Fibroblast of villous mesenchyme (primary cell): ENCODE measurements around the gene TSPAN15. TPM values are rescaled to one million over a fixed set of nuclear protein-coding genes. Genes with fewer than 3 reads are reported as not detected.

Source experiments
- DNase-seq: peaks from one replicate; pipeline ENCODE4 v3.0.0-alpha.2; 2010; ENCODE audit warnings: low read depth
- H3K4me3 ChIP-seq: 2 replicates; pipeline ENCODE4 v1.5.1; 2011; ENCODE audit warnings: low read depth, mild to moderate bottlenecking, low read length
- total RNA-seq: library from RNA; depleted of rRNA; stranded (reverse); fragments of >200 nt; gene quantifications from 2 replicates; pipeline ENCODE4 v1.2.3, GENCODE V29; 2012
- TF ChIP-seq, protein P1 (sequence below): IDR thresholded peaks from 2 replicates; pipeline ENCODE4 v1.5.1; 2012; ENCODE audit warnings: low read depth, mild to moderate bottlenecking, low read length; ENCODE audit not compliant: insufficient read depth

The TSPAN15 gene
- total RNA-seq, 1 donor, result 6.0 TPM

DNA sequence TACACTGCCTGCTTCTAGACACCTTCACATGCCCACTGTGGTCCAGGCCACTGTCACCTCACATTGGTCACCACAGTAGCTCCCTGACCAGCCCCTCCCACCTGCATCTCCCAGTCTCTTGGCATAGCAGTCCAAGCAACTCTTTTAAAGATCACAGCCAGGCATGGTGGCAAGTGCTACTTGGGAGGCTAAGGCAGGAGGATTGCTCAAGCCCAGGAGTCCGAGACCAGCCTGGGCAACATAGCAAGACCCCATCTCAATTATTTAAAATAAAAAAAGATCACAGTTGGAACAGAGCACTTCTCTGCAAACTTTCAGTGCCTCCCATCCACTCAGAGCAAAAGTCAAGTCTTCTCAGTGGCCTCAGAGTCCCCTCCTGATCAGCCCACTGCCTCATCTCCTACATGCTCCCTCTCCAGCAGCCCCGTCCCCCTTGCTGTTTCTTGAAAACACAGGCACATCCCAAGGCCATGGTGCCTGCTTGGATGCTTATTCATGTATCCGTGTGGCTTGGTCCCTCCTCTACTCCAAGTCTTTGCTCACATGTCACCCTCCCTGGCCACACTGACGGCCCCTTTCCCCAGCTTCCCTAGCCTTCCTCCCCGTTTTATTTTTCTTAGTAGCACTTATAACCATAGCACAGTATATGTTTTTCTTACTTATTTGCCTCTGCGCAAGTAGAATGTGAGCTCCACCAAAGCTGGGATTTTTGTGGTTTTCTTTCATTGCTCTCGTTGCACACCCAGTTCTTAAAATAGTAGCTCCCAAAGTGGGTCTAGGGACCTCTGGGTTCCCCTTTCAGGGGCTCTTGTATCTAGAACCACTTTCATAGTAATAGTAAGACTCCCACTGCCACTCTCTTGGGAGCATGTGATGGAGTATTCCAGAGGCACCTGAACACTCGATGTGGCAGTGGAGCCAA, 19.5 kb downstream of the TSPAN15 start:
- DNase-seq, result peak; percentile 26
- no peak overlapping the region for H3K4me3 ChIP-seq
- TF ChIP-seq, protein P1, sequence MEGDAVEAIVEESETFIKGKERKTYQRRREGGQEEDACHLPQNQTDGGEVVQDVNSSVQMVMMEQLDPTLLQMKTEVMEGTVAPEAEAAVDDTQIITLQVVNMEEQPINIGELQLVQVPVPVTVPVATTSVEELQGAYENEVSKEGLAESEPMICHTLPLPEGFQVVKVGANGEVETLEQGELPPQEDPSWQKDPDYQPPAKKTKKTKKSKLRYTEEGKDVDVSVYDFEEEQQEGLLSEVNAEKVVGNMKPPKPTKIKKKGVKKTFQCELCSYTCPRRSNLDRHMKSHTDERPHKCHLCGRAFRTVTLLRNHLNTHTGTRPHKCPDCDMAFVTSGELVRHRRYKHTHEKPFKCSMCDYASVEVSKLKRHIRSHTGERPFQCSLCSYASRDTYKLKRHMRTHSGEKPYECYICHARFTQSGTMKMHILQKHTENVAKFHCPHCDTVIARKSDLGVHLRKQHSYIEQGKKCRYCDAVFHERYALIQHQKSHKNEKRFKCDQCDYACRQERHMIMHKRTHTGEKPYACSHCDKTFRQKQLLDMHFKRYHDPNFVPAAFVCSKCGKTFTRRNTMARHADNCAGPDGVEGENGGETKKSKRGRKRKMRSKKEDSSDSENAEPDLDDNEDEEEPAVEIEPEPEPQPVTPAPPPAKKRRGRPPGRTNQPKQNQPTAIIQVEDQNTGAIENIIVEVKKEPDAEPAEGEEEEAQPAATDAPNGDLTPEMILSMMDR, result no peak

DNA sequence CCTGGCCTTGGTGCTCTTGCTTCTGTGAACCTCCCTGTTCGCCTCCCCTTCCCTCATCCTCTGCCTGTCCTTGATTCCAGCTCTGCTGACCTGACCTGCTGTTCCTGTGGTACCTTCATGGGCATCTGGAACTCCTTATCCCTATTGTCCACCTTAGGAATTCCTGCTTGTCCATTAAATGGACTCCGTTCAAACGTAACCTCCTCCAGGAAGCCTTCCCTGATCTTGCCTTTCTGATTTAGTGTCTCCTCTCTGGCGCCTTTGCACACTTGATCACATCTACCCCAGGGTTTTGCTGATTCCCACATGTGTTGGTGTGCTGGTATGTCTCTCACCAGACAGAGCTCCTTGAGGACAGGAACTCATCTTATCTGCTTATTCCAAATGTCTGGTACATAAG, 20.9 kb downstream of the TSPAN15 start:
- no peak overlapping the region for H3K4me3 ChIP-seq
- no peak for DNase-seq
- TF ChIP-seq, protein P1, result no peak

DNA sequence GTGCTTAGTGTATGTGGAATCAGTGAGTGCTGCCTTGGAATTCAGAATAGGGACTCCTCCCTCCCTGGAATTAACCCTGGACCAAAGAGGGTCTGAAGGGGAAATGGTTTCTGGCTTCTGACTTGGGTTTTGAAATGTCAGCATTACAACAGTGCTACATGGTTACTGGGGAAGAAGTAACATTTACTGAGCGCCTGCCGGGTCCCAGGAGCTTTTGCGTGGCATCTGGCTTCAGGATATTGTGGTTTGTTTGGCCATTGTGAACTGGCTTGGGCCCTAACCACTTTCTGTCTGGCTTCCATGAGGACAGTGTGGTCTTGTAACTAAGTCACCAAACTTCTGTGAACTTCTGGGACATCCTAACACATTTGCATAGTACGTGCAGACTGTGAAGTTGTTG, 21.3 kb downstream of the TSPAN15 start:
- H3K4me3 ChIP-seq, result no peak overlapping the region
- peak; percentile 67 for DNase-seq
- TF ChIP-seq, protein P1, result no peak

DNA sequence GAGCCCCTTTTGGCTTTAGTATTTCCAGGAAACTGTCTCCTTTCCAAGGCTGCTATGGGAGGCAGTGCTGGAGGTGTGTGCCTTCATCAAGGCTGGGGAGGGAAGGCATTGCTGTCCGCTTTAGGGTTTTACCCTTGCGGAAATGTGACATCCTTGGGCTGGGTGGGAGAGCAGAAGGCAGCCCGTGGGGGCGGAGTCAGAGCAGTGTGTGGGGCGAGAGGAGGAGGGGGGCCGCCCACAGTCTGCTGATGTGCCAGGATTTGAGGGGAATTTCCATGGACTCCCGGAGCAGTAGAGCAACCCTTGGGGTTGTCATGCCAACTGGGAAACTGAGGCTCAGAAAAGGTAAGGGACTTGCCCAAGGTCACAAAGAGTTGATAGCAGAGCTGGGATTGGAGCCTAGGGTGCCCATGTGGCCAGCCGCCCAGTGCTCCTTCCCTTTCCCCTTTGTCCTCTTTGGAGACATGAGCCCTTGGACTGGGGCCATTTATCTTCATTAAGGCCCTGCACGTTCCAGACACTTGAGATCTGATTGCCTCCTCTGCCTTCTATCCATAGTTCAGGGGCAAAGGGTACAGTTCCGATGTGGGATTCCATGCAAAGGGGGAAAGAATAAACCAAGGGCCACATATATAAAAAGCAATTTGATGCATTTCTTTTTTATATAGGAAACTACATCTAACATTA, 22.2 kb downstream of the TSPAN15 start:
- TF ChIP-seq, protein P1, result no peak
- peak; percentile 42 for DNase-seq
- no peak overlapping the region for H3K4me3 ChIP-seq

DNA sequence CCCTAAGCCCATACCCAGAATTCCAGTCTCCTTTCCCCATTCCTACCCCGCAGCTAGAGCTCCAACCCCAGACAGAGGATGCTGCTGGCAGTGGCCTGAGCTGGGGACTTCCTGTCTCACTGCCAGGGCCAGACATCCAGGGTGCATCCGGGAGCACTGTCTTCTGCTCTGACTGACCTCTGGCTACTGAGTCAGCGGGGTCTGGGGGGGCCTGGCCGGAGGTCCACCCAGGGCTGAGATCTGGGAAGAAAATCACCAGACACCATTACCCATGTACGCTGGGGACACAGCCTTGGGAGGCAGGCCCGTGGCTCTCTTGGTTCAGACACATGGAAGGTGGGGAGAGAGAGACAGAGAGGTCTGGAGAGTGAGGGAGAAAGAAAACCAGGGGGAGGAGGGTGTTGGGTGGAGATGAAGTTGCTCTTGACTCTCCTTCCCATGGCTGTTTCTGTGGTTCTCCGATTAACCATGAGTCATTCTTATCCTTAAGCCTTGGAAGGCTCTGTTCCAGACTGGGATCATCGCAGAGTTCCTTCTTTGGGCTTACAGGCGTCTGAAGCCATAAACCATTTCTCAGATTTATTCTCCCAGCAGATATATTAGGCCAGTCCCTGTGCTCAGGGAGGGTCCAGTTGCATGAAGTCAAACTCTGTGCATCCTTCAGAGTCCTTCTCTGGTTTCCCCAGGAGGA, 23.6 kb downstream of the TSPAN15 start:
- peak; percentile 98 for DNase-seq
- TF ChIP-seq, protein P1, result no peak
- no peak overlapping the region for H3K4me3 ChIP-seq

DNA sequence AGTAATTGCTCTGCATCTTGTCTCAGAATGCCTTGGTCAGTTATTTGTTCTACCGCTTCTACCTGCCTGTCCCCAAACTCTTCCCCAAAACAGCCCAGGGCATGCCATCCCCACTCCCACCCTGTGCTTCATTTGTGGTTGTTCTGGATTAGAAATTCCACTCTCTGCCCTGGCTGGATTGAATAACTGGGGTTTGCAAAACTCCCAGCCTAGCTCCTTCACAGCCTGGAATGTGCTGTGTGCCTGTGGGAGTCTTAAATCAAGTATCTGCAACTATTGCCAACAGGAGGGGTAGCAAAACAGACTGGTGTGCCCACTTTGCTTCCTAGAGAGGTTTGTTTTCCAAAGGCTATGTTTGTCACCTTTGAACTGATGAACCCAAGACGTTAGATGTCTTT, 24.2 kb downstream of the TSPAN15 start:
- peak; percentile 81 for DNase-seq
- no peak overlapping the region for H3K4me3 ChIP-seq
- TF ChIP-seq, protein P1, result no peak
